Stomach (tissue), 9 donors: ENCODE measurements around the gene DENND5A. TPM values are rescaled to one million over a fixed set of nuclear protein-coding genes. Genes with fewer than 3 reads are reported as not detected.

Experiments used
- DNase-seq, 2 donors: peaks; one replicate each; pipeline versions ENCODE4 v3.0.0 to v3.0.0-alpha.2; 2013 to 2019
- H3K27ac ChIP-seq, 5 donors: fragments of 200-600 bp in 4 of 5; sonication (generic) in 4 of 5; one replicate each; pipeline ENCODE4 v1.5.1; 2013 to 2019; ENCODE audit warnings: mild to moderate bottlenecking in 1 of 5, moderate library complexity in 1 of 5
- H3K27me3 ChIP-seq, 3 donors: fragments of 200-600 bp; sonication (generic); one replicate each; pipeline ENCODE4 v1.5.1; 2017 to 2019; ENCODE audit warnings: mixed run types in 1 of 3
- H3K36me3 ChIP-seq, 4 donors: fragments of 200-600 bp; sonication (generic); 1 replicate in 3 of 4; 2 replicates in 1 of 4; pipeline ENCODE4 v1.5.1; 2016 to 2019
- H3K4me1 ChIP-seq, 4 donors: fragments of 200-600 bp; sonication (generic); one replicate each; pipeline ENCODE4 v1.5.1; 2016 to 2019
- H3K4me3 ChIP-seq, 4 donors: fragments of 200-600 bp; sonication (generic) in 3 of 4; one replicate each; pipeline ENCODE4 v1.5.1; 2016 to 2019; ENCODE audit warnings: mild to moderate bottlenecking in 1 of 4
- H3K9me3 ChIP-seq, 4 donors: fragments of 200-600 bp; sonication (generic); one replicate each; pipeline ENCODE4 v1.5.1; 2016 to 2019
- EP300 ChIP-seq: sonication (generic); formaldehyde crosslinking; IDR thresholded peaks from one replicate; pipeline ENCODE4 v1.6.1; 2017; ENCODE audit warnings: antibody characterized with exemption
- POLR2A ChIP-seq, 4 donors: fragments of 450-650 bp; IDR thresholded peaks; one replicate each; pipeline ENCODE4 v1.6.1; 2016; ENCODE audit warnings: antibody characterized with exemption in 4 of 4, control low read depth in 2 of 4, mild to moderate bottlenecking in 1 of 4, moderate library complexity in 1 of 4
- POLR2AphosphoS5 ChIP-seq, 3 donors: sonication (generic); formaldehyde crosslinking; IDR thresholded peaks; one replicate each; pipeline ENCODE4 v1.6.1; 2016; ENCODE audit warnings: antibody characterized with exemption in 3 of 3
- WGBS, 5 donors: extraction: QIAGEN DNeasy Blood & Tissue Kit in 3 of 5; methylation state at CpG; one replicate each; pipeline versions ENCODE4 v1.1.5 to v1.1.7; 2013 to 2018; 5-methylcytosine and 5-hydroxymethylcytosine counted together
- intact Hi-C: fragments of 100-400 bp; cut with DNase I; formaldehyde crosslinking; loops from one replicate; pipeline ENCODE4 v1.15.1; 2023; ENCODE audit warnings: low total_unique reads
- polyA plus RNA-seq, 3 donors: library from polyadenylated mRNA; stranded (reverse); fragments of 200-250 nt; gene quantifications; one replicate each; pipeline ENCODE4 v1.2.3, GENCODE V29; 2013
- total RNA-seq, 5 donors: library from RNA; depleted of rRNA; stranded (reverse); fragments of >200 nt; gene quantifications; one replicate each; pipeline versions ENCODE4 v1.1.0 to v1.2.3, GENCODE V29; 2014 to 2016
- TF ChIP-seq, protein P1 (sequence below), 7 experiments: fragments of 450-650 bp in 4 of 7; fragments of 200-600 bp in 3 of 7; sonication (generic) in 3 of 7; IDR thresholded peaks; one replicate each; pipeline ENCODE4 v1.5.1; 2016 to 2019; ENCODE audit warnings: antibody characterized with exemption in 7 of 7, control low read depth in 2 of 7, mild to moderate bottlenecking in 1 of 7
- donor health status: healthy with polysubstance abuse.
- donor health status: Bipolar disorder and iron deficiency.
- donor health status: healthy.

Gene DENND5A
- total and polyA plus RNA-seq, 8 donors, result 14.8 to 152 (median 42.3) TPM

- no peak for DNase-seq
- Histone ChIP-seq H3K4me1 (peaks cover 16 to 31% (median 24%) of the 10 kb centered on the region in 4 donors), H3K4me3 (peak overlapping the region; percentile 57 to 63 (median 61)), H3K27me3 (peaks cover 0 to 28% (median 11%) of the 10 kb centered on the region in 3 donors), H3K27ac (peak overlapping the region in 1 of 5 donors; percentile 24), H3K9me3 (no peaks in the 10 kb centered on the region), H3K36me3 (no peaks in the 10 kb centered on the region)
- no peak for TF ChIP-seq POLR2AphosphoS5 (IDR thresholded peaks at IDR 0.05)
- TF ChIP-seq EP300, result no peak
- TF ChIP-seq, protein P1, sequence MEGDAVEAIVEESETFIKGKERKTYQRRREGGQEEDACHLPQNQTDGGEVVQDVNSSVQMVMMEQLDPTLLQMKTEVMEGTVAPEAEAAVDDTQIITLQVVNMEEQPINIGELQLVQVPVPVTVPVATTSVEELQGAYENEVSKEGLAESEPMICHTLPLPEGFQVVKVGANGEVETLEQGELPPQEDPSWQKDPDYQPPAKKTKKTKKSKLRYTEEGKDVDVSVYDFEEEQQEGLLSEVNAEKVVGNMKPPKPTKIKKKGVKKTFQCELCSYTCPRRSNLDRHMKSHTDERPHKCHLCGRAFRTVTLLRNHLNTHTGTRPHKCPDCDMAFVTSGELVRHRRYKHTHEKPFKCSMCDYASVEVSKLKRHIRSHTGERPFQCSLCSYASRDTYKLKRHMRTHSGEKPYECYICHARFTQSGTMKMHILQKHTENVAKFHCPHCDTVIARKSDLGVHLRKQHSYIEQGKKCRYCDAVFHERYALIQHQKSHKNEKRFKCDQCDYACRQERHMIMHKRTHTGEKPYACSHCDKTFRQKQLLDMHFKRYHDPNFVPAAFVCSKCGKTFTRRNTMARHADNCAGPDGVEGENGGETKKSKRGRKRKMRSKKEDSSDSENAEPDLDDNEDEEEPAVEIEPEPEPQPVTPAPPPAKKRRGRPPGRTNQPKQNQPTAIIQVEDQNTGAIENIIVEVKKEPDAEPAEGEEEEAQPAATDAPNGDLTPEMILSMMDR (IDR thresholded peaks at IDR 0.05), result no peak
- TF ChIP-seq POLR2A (IDR thresholded peaks at IDR 0.05), result no peak
- intact Hi-C loops, result no loop called here
- 57 to 91% (median 80%) methylated on average over 1 to 4 of the region's 4 CpGs for WGBS, 5 donors
These were observed 173.1 kb downstream of the DENND5A start for GRCh38 chr11:9092072-9092471.

DNA sequence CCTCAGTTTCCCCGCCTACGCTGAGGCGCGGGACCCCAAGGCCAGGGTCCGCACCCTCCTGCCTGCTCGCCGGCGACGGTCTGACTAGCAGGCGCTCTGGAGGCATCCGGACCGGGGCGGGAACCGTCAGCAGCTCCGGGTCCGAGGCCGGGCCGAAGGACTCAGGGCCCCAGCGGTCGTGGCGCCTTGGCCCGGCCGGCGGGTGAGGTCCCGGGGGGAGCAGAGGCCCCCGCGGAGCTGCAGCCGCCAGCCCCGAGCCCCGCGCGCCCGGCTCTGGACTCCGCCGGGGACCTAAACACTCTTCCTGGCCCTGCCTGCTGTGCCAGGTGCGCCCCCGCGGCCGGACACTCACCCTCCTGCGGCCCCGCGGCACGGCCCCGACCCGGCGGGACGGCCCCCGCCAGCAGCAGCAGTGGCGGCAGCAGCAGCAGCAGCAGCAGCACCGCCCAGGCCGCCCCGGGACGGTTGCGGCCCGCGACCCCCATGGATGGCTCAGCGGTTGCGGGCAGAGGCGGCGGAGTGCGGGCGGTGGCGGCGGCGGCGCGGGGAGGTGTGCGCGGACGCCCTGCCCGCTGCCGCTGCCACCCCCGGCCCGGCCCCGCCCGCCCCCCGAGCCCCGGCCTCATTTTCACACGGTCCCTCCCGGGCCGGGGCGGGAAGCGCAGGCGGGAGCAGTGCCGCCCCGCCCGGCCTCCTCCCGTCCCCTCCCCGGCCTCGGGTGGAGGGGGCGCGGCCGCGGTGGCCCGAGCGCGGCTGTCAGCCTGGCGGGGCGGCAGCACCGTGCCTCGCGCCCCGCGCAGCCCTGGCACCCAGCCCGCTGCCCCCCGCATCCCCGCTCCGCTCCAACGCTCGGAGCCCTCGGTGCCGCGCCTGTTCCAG lies 173.9 kb downstream of the DENND5A start, which contains the start of gene SCUBE2:
Gene SCUBE2, minus strand, starts transcription at position 556 of the 879 bp plus-strand sequence. Its CDS starts 71 bp downstream, at position 485.
- H3K27ac ChIP-seq, result peak within 1 kb of the TSS in 4 of 5 donors; percentile 4 to 60 (median 26)
- TF ChIP-seq EP300, result no peak
- TF ChIP-seq, protein P1 (IDR thresholded peaks at IDR 0.05), result no peak
- no peak for TF ChIP-seq POLR2A (IDR thresholded peaks at IDR 0.05)
- no peak for TF ChIP-seq POLR2AphosphoS5 (IDR thresholded peaks at IDR 0.05)

DNA sequence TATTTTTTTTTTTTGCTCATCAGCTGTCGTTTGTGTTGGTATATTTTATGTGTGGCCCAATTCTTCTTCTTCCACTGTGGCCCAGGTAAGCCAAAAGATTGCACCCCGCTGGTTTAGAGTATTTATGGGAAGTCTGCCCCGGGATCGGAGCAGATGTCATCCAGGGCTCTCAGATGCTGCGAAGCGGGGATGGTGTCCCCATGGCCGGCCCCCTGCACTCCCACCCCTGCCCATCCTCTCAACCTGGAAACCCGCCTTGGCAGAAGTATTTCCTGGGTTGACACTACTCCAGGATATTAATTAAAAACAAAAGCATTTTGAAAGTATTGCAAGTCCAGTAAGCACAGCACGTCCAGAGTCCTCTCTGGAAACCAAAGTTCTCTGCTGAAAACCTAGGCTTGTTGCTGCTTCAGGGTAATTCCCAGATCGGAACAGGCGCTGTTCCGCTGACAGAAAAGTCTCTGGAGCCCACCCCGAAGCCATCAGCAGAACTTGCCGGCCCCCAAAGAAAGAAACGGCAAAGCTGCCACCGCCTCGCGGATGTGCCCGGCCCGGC lies 174.6 kb downstream of the DENND5A start:
- no peak for DNase-seq
- 43 to 71% (median 44%) methylated on average over 13 to 20 of the region's 20 CpGs for WGBS, 5 donors
- H3K4me1 ChIP-seq, result peaks cover 16 to 31% (median 24%) of the 10 kb centered on the region in 4 donors
- no peaks in the 10 kb centered on the region for H3K9me3 ChIP-seq
- intact Hi-C loops, result no loop called here
- H3K27me3 ChIP-seq, result peaks cover 0 to 28% (median 11%) of the 10 kb centered on the region in 3 donors
- peak overlapping the region; percentile 57 to 63 (median 61) for H3K4me3 ChIP-seq
- no peaks in the 10 kb centered on the region for H3K36me3 ChIP-seq
- TF ChIP-seq EP300 (no peak), POLR2AphosphoS5 (IDR thresholded peaks at IDR 0.05) (no peak), POLR2A (IDR thresholded peaks at IDR 0.05) (no peak)
- TF ChIP-seq, protein P1 (IDR thresholded peaks at IDR 0.05), result no peak
- peak overlapping the region in 3 of 5 donors; percentile 24 to 60 (median 29) for H3K27ac ChIP-seq

More for the DNA sequence above, 173.9 kb downstream of the DENND5A start, which contains the start of gene SCUBE2:
- peak within 1 kb of the TSS; percentile 57 to 63 (median 61) for H3K4me3 ChIP-seq
- peaks cover 0 to 28% (median 11%) of the 10 kb centered on the region in 3 donors for H3K27me3 ChIP-seq
- 1 to 3% (median 1%) methylated on average over 28 to 101 of the region's 113 CpGs for WGBS, 5 donors
- peak in 1 of 2 donors; percentile 46 for DNase-seq
- H3K36me3 ChIP-seq, result no peaks in the 10 kb centered on the region
- peaks cover 16 to 31% (median 24%) of the 10 kb centered on the region in 4 donors for H3K4me1 ChIP-seq
- no peaks in the 10 kb centered on the region for H3K9me3 ChIP-seq
- intact Hi-C loops, result no loop called here

- Histone ChIP-seq H3K27ac (no peak overlapping the region), H3K9me3 (no peaks in the 10 kb centered on the region)
- DNase-seq, result no peak
These were observed 175.5 kb downstream of the DENND5A start for GRCh38 chr11:9089636-9090035.

More at GRCh38 chr11:9089636-9090035, 175.5 kb downstream of the DENND5A start:
- TF ChIP-seq, protein P1 (IDR thresholded peaks at IDR 0.05), result no peak
- TF ChIP-seq POLR2A (IDR thresholded peaks at IDR 0.05) (no peak), EP300 (no peak), POLR2AphosphoS5 (IDR thresholded peaks at IDR 0.05) (no peak)
- H3K27me3 ChIP-seq, result peaks cover 0 to 28% (median 11%) of the 10 kb centered on the region in 3 donors
- H3K4me3 ChIP-seq, result no peak overlapping the region
- WGBS, 5 donors, result 72 to 84% (median 77%) methylated on average over 6 of the region's 6 CpGs
- H3K36me3 ChIP-seq, result no peaks in the 10 kb centered on the region
- H3K4me1 ChIP-seq, result peaks cover 16 to 31% (median 24%) of the 10 kb centered on the region in 4 donors
- intact Hi-C loops, result no loop called here
